Liver (tissue), 9 donors: ENCODE results near the gene IER5. TPM values are rescaled to one million over a fixed set of nuclear protein-coding genes. Genes with fewer than 3 reads are reported as not detected.

Experiments
- DNase-seq: peaks from one replicate; pipeline ENCODE4 v3.0.0-alpha.2; 2017; ENCODE audit warnings: low spot score
- H3K27ac ChIP-seq, 2 donors: one replicate each; pipeline ENCODE4 v1.7.0; 2013; ENCODE audit warnings: inconsistent platforms in 2 of 2, low read length in 2 of 2, control low read depth in 1 of 2, low read depth in 1 of 2, mild to moderate bottlenecking in 1 of 2
- H3K27me3 ChIP-seq, 4 donors: one replicate each; pipeline versions ENCODE4 v1.6.1 to v1.7.0; 2013; ENCODE audit warnings: low read length in 3 of 4, inconsistent platforms in 1 of 4, mild to moderate bottlenecking in 1 of 4, moderate library complexity in 1 of 4; ENCODE audit not compliant: control insufficient read depth in 4 of 4, insufficient read depth in 4 of 4
- H3K36me3 ChIP-seq, 4 donors: one replicate each; pipeline versions ENCODE4 v1.6.1 to v1.7.0; 2013; ENCODE audit warnings: low read length in 3 of 4, mild to moderate bottlenecking in 3 of 4, low read depth in 1 of 4, moderate library complexity in 1 of 4; ENCODE audit not compliant: control insufficient read depth in 4 of 4, insufficient read depth in 3 of 4
- H3K4me1 ChIP-seq, 4 donors: one replicate each; pipeline versions ENCODE4 v1.6.1 to v1.7.0; 2013; ENCODE audit warnings: low read length in 3 of 4, mild to moderate bottlenecking in 3 of 4, moderate library complexity in 1 of 4; ENCODE audit not compliant: control insufficient read depth in 4 of 4, insufficient read depth in 4 of 4
- H3K4me3 ChIP-seq, 3 donors: one replicate each; pipeline versions ENCODE4 v1.6.1 to v1.7.0; 2013; ENCODE audit warnings: low read length in 3 of 3, control low read depth in 1 of 3, low read depth in 1 of 3, mild to moderate bottlenecking in 1 of 3
- H3K9ac ChIP-seq, 2 donors: one replicate each; pipeline ENCODE4 v1.7.0; 2013; ENCODE audit warnings: low read length in 2 of 2, mild to moderate bottlenecking in 2 of 2, moderate library complexity in 2 of 2, control low read depth in 1 of 2, low read depth in 1 of 2
- H3K9me3 ChIP-seq, 4 donors: one replicate each; pipeline versions ENCODE4 v1.6.1 to v1.7.0; 2013; ENCODE audit warnings: low read length in 3 of 4; ENCODE audit not compliant: control insufficient read depth in 4 of 4
- ATF3 ChIP-seq: IDR thresholded peaks from 2 replicates; pipeline ENCODE4 v1.6.1; 2016; ENCODE audit warnings: antibody characterized with exemption
- CTCF ChIP-seq: fragments of 150-350 bp; IDR thresholded peaks from 2 replicates; pipeline ENCODE4 v1.5.1; 2017; ENCODE audit warnings: improper control_type of control experiment, low read depth, low read length; ENCODE audit not compliant: missing input control
- EGR1 ChIP-seq, 2 donors: IDR thresholded peaks; 2 replicates each; pipeline ENCODE4 v1.6.1; 2016 to 2018; ENCODE audit warnings: antibody characterized with exemption in 2 of 2, low read depth in 2 of 2
- FOXA2 ChIP-seq: IDR thresholded peaks from 2 replicates; pipeline ENCODE4 v1.6.1; 2016; ENCODE audit warnings: antibody characterized with exemption
- GABPA ChIP-seq, 2 donors: IDR thresholded peaks in 1 of 2; conservative IDR thresholded peaks in 1 of 2; 2 replicates each; pipeline ENCODE4 v1.6.1; 2016; ENCODE audit warnings: antibody characterized with exemption in 2 of 2, mild to moderate bottlenecking in 1 of 2, moderate library complexity in 1 of 2
- HNF4A ChIP-seq, 2 donors: conservative IDR thresholded peaks; 2 replicates each; pipeline ENCODE4 v1.6.1; 2016; ENCODE audit warnings: antibody characterized with exemption in 2 of 2, mild to moderate bottlenecking in 2 of 2
- HNF4G ChIP-seq: IDR thresholded peaks from 2 replicates; pipeline ENCODE4 v1.6.1; 2016; ENCODE audit warnings: antibody characterized with exemption
- JUND ChIP-seq, 2 donors: IDR thresholded peaks; 2 replicates each; pipeline ENCODE4 v1.6.1; 2016; ENCODE audit warnings: antibody characterized with exemption in 2 of 2
- NR2F2 ChIP-seq: IDR thresholded peaks from 2 replicates; pipeline ENCODE4 v1.6.1; 2016; ENCODE audit warnings: antibody characterized with exemption
- RAD21 ChIP-seq, 2 donors: IDR thresholded peaks; 2 replicates each; pipeline ENCODE4 v1.6.1; 2016; ENCODE audit warnings: antibody characterized with exemption in 2 of 2, mild to moderate bottlenecking in 2 of 2
- REST ChIP-seq: IDR thresholded peaks from 2 replicates; pipeline ENCODE4 v1.6.1; 2016; ENCODE audit warnings: antibody characterized with exemption, mild to moderate bottlenecking
- SP1 ChIP-seq: IDR thresholded peaks from 2 replicates; pipeline ENCODE4 v1.6.1; 2018; ENCODE audit warnings: antibody characterized with exemption, mild to moderate bottlenecking
- ZBTB33 ChIP-seq: IDR thresholded peaks from 2 replicates; pipeline ENCODE4 v1.6.1; 2016; ENCODE audit warnings: antibody characterized with exemption
- WGBS: extraction: QIAGEN DNeasy Blood & Tissue Kit; methylation state at CpG from one replicate; pipeline ENCODE4 v1.1.7; 2013; 5-methylcytosine and 5-hydroxymethylcytosine counted together
- polyA plus RNA-seq, 2 donors: library from polyadenylated mRNA; stranded (reverse) in 1 of 2; unstranded in 1 of 2; fragments of 200-250 nt in 1 of 2; fragments of >200 nt in 1 of 2; fragmentation: Nextera tagmentation in 1 of 2; extraction: Ambion mirVana in 1 of 2; gene quantifications; one replicate each; pipeline versions ENCODE4 v1.2.1 to v1.2.3, GENCODE V29; 2013 to 2015
- total RNA-seq, 2 donors: library from RNA; depleted of rRNA; stranded (reverse); fragments of >200 nt; gene quantifications; one replicate each; pipeline ENCODE4 v1.2.3, GENCODE V29; 2014
- donor health status: healthy.
- donor health status: healthy.
- donor health status: healthy.
- donor health status: healthy.
- donor health status: healthy.

The IER5 gene
- total and polyA plus RNA-seq, 4 donors: 0.56 to 8.4 (median 2.4) TPM

GRCh38 chr1:181135437-181135731, 46.9 kb downstream of the IER5 start:
- TF ChIP-seq RAD21 (IDR thresholded peaks at IDR 0.05) (peak in 1 of 2 donors; percentile 36), NR2F2 (no peak)
- 82% methylated on average over 2 of the region's 2 CpGs for WGBS
- Histone ChIP-seq H3K27ac (no peak overlapping the region), H3K9ac (no peak overlapping the region), H3K9me3 (no peaks in the 10 kb centered on the region), H3K4me3 (no peak overlapping the region), H3K27me3 (no peaks in the 10 kb centered on the region), H3K4me1 (peaks cover 0 to 5% (median 0%) of the 10 kb centered on the region in 4 donors), H3K36me3 (no peaks in the 10 kb centered on the region)
- no peak for DNase-seq

GRCh38 chr1:181135815-181136737, 47.6 kb downstream of the IER5 start:
- no peaks in the 10 kb centered on the region for H3K9me3 ChIP-seq
- peaks cover 0 to 5% (median 0%) of the 10 kb centered on the region in 4 donors for H3K4me1 ChIP-seq
- TF ChIP-seq ATF3 (no peak), GABPA (IDR thresholded peaks at IDR 0.05 in 1 of 2, conservative IDR thresholded peaks at IDR 0.05 in 1 of 2) (no peak), NR2F2 (no peak), ZBTB33 (no peak), REST (no peak), EGR1 (IDR thresholded peaks at IDR 0.05; ENCODE audit: low read depth in 2 of 2) (no peak), HNF4G (no peak), CTCF (no peak), RAD21 (IDR thresholded peaks at IDR 0.05) (no peak), JUND (IDR thresholded peaks at IDR 0.05) (no peak), FOXA2 (no peak), SP1 (no peak), HNF4A (conservative IDR thresholded peaks at IDR 0.05) (no peak)
- WGBS: 88% methylated on average over 12 of the region's 12 CpGs
- peak overlapping the region in 1 of 2 donors; percentile 12 for H3K27ac ChIP-seq
- no peaks in the 10 kb centered on the region for H3K27me3 ChIP-seq
- no peak overlapping the region for H3K4me3 ChIP-seq
- no peak for DNase-seq
- H3K36me3 ChIP-seq: no peaks in the 10 kb centered on the region
- no peak overlapping the region for H3K9ac ChIP-seq
